CD14-positive monocyte (primary cell): ENCODE results near the gene SASH1. TPM values are rescaled to one million over a fixed set of nuclear protein-coding genes. Genes with fewer than 3 reads are reported as not detected.

ENCODE experiments used
- DNase-seq, 3 donors: peaks; one replicate each; pipeline ENCODE4 v3.0.0-alpha.2; 2011 to 2022
- H2AFZ ChIP-seq: 2 replicates; pipeline ENCODE4 v1.6.0; 2012; ENCODE audit warnings: mild to moderate bottlenecking, low read depth, low read length, inconsistent platforms; ENCODE audit not compliant: insufficient read depth, poor library complexity, severe bottlenecking
- H3K27ac ChIP-seq, 2 donors: 1 replicate in 1 of 2; 2 replicates in 1 of 2; pipeline ENCODE4 v1.5.1; 2012 to 2013; ENCODE audit warnings: low read length in 2 of 2, control low read depth in 1 of 2, inconsistent platforms in 1 of 2, low read depth in 1 of 2, mild to moderate bottlenecking in 1 of 2
- H3K27me3 ChIP-seq, 2 donors: one replicate each; pipeline versions ENCODE4 v1.6.0 to v1.6.1; 2011 to 2013; ENCODE audit warnings: low read length in 2 of 2; ENCODE audit not compliant: control insufficient read depth in 2 of 2, insufficient read depth in 2 of 2
- H3K36me3 ChIP-seq, 2 donors: replicated peaks in 1 of 2; 1 replicate in 1 of 2; 2 replicates in 1 of 2; pipeline versions ENCODE4 v1.5.1 to v1.6.1; 2012 to 2013; ENCODE audit warnings: low read length in 2 of 2, control low read depth in 1 of 2, inconsistent platforms in 1 of 2, mild to moderate bottlenecking in 1 of 2; ENCODE audit not compliant: insufficient read depth in 2 of 2, control insufficient read depth in 1 of 2
- H3K4me1 ChIP-seq, 2 donors: 1 replicate in 1 of 2; 2 replicates in 1 of 2; pipeline versions ENCODE4 v1.5.1 to v1.6.1; 2012 to 2013; ENCODE audit warnings: low read length in 2 of 2, control low read depth in 1 of 2, inconsistent platforms in 1 of 2, mild to moderate bottlenecking in 1 of 2, moderate library complexity in 1 of 2; ENCODE audit not compliant: insufficient read depth in 2 of 2, control insufficient read depth in 1 of 2
- H3K4me2 ChIP-seq: replicated peaks from 2 replicates; pipeline ENCODE3; 2012; ENCODE audit warnings: low read length, moderate library complexity, mild to moderate bottlenecking; ENCODE audit not compliant: poor library complexity, severe bottlenecking; ENCODE audit errors: extremely low read depth
- H3K4me3 ChIP-seq, 3 experiments: fragments of 200-600 bp in 1 of 3; sonication (generic) in 1 of 3; replicated peaks in 1 of 3; 1 replicate in 2 of 3; 2 replicates in 1 of 3; pipeline ENCODE4 v1.5.1; 2011 to 2013; ENCODE audit warnings: low read length in 3 of 3, mild to moderate bottlenecking in 3 of 3, control low read depth in 2 of 3, low read depth in 2 of 3, inconsistent platforms in 1 of 3, moderate library complexity in 1 of 3
- H3K79me2 ChIP-seq: 2 replicates; pipeline ENCODE4 v1.6.0; 2012; ENCODE audit warnings: mild to moderate bottlenecking, control low read depth, inconsistent platforms, low read length, moderate library complexity; ENCODE audit not compliant: insufficient read depth
- H3K9ac ChIP-seq: 2 replicates; pipeline ENCODE4 v1.6.0; 2017; ENCODE audit warnings: low read length, mild to moderate bottlenecking; ENCODE audit not compliant: insufficient read depth, poor library complexity, severe bottlenecking
- H3K9me3 ChIP-seq, 2 donors: replicated peaks in 1 of 2; 1 replicate in 1 of 2; 2 replicates in 1 of 2; pipeline versions ENCODE4 v1.5.1 to v1.6.1; 2012 to 2013; ENCODE audit warnings: low read length in 2 of 2, control low read depth in 1 of 2; ENCODE audit not compliant: control insufficient read depth in 1 of 2, insufficient read depth in 1 of 2
- H4K20me1 ChIP-seq: 2 replicates; pipeline ENCODE4 v1.6.0; 2012; ENCODE audit warnings: mild to moderate bottlenecking, low read length, control low read depth, moderate library complexity; ENCODE audit not compliant: insufficient read depth
- H3K27ac Mint-ChIP-seq, 7 donors: one replicate each; pipeline ENCODE4 v1.8.0; 2020; ENCODE audit warnings: mild to moderate bottlenecking in 7 of 7, mixed read lengths in 7 of 7, moderate library complexity in 6 of 7, inconsistent platforms in 2 of 7
- H3K27me3 Mint-ChIP-seq, 3 donors: one replicate each; pipeline ENCODE4 v1.8.0; 2021 to 2022; ENCODE audit warnings: low read depth in 3 of 3, mild to moderate bottlenecking in 3 of 3, mixed read lengths in 3 of 3, moderate library complexity in 3 of 3, inconsistent platforms in 1 of 3
- H3K36me3 Mint-ChIP-seq, 2 donors: one replicate each; pipeline ENCODE4 v1.8.0; 2020; ENCODE audit warnings: mixed read lengths in 2 of 2, inconsistent platforms in 1 of 2, mild to moderate bottlenecking in 1 of 2
- H3K4me1 Mint-ChIP-seq: one replicate; pipeline ENCODE4 v1.8.0; 2020; ENCODE audit warnings: mild to moderate bottlenecking, mixed read lengths
- H3K4me3 Mint-ChIP-seq, 2 donors: one replicate each; pipeline ENCODE4 v1.8.0; 2020; ENCODE audit warnings: mild to moderate bottlenecking in 2 of 2, mixed read lengths in 2 of 2, moderate library complexity in 1 of 2
- H3K9me3 Mint-ChIP-seq, 7 donors: one replicate each; pipeline ENCODE4 v1.8.0; 2020 to 2022; ENCODE audit warnings: mixed read lengths in 7 of 7, mild to moderate bottlenecking in 6 of 7, moderate library complexity in 6 of 7, inconsistent platforms in 2 of 7
- CTCF ChIP-seq: fragments of 200-600 bp; IDR thresholded peaks from one replicate; pipeline ENCODE4 v1.8.0; 2022; ENCODE audit warnings: antibody characterized with exemption, mild to moderate bottlenecking
- WGBS: methylation state at CpG from one replicate; pipeline ENCODE4 v1.1.5; 2013; ENCODE audit warnings: missing lambda C conversion rate; ENCODE audit not compliant: insufficient coverage; 5-methylcytosine and 5-hydroxymethylcytosine counted together
- intact Hi-C, 2 donors: fragments of 100-400 bp; cut with micrococcal nuclease; formaldehyde crosslinking; loops; one replicate each; pipeline versions ENCODE4 v1.15.0 to v1.15.1; 2023
- polyA plus RNA-seq, 3 donors: library from polyadenylated mRNA; depleted of rRNA in 1 of 3; unstranded in 2 of 3; stranded (reverse) in 1 of 3; fragments of 300-500 nt in 2 of 3; fragments of >200 nt in 1 of 3; fragmentation: Illumina TruSeq in 2 of 3; gene quantifications; 1 replicate in 2 of 3; 2 replicates in 1 of 3; pipeline ENCODE4 v1.2.3, GENCODE V29; 2012 to 2021

The SASH1 gene
- polyA plus RNA-seq, 3 donors, result 0.90 to 5.1 (median 4.7) TPM

GRCh38 chr6:148578489-148578814 is 235.8 kb downstream of the SASH1 start:
- Histone ChIP-seq H3K36me3 (no peaks in the 10 kb centered on the region), H3K27me3 (peaks cover 0 to 3% of the 10 kb centered on the region in 2 donors), H3K9ac (no peak overlapping the region), H4K20me1 (no peaks in the 10 kb centered on the region), H3K27ac (no peak overlapping the region), H3K4me3 (no peak overlapping the region), H2AFZ (no peak overlapping the region), H3K4me1 (no peaks in the 10 kb centered on the region), H3K79me2 (no peaks in the 10 kb centered on the region), H3K9me3 (no peaks in the 10 kb centered on the region), H3K4me2 (no peak overlapping the region)
- WGBS, result 94% methylated on average over 4 of the region's 5 CpGs
- peaks cover 8 to 17% (median 8%) of the 10 kb centered on the region in 3 donors for H3K27me3 Mint-ChIP-seq
- H3K4me1 Mint-ChIP-seq, result peaks cover 7% of the 10 kb centered on the region
- H3K36me3 Mint-ChIP-seq, result no peaks in the 10 kb centered on the region
- no peak overlapping the region for H3K27ac Mint-ChIP-seq
- H3K9me3 Mint-ChIP-seq, result peaks cover 0 to 7% (median 0%) of the 10 kb centered on the region in 7 donors
- DNase-seq, result no peak
- intact Hi-C loops, result loop anchor here (1.0 to 5.0 kb wide), 2 partner anchors 369 to 370 kb away; no protein-coding TSS in a partner anchor
- peak; percentile 30 for TF ChIP-seq CTCF
- H3K4me3 Mint-ChIP-seq, result no peak overlapping the region

DNA sequence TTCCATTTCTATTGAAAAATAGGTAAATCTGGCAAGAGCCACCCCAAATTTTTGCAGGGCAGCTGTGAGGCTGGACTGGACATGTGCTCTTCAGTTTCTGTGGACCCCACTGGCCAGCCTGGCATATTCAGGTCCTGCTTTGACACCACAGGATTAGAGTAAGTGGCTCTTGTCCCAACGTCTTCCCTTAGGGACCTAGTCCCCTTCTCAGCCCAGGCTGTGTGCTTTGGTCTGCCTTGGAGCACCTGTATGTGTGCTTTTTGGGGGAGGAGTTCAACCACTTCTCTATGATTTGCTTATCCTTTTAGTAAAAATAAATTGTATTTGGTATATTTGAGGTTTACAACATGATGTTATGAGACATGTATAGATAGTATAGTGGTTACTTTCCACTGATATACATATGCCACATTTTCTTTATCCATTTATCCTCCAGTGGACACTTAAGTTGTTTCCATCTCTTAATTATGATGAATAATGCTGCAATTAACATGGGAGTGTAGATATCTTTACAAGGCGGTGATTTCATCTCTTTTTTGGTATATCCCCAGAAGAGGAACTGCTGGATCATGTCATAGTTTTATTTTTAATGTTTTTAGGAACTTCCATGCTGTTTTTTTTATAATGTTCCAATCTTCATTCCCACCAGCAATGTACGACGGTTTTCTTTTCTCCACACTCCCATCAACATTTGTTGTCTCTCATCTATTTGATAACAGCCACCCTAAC is 236.4 kb downstream of the SASH1 start:
- Histone ChIP-seq H4K20me1 (no peaks in the 10 kb centered on the region), H3K4me2 (no peak overlapping the region), H3K4me1 (no peaks in the 10 kb centered on the region), H3K27ac (no peak overlapping the region), H2AFZ (no peak overlapping the region), H3K9ac (no peak overlapping the region), H3K79me2 (no peaks in the 10 kb centered on the region), H3K27me3 (peaks cover 0 to 3% of the 10 kb centered on the region in 2 donors), H3K4me3 (no peak overlapping the region), H3K36me3 (no peaks in the 10 kb centered on the region), H3K9me3 (no peaks in the 10 kb centered on the region)
- intact Hi-C loops, result loop anchor here (1.0 to 5.0 kb wide), 2 partner anchors 368 to 369 kb away; no protein-coding TSS in a partner anchor
- H3K27ac Mint-ChIP-seq, result no peak overlapping the region
- TF ChIP-seq CTCF, result no peak
- no peaks in the 10 kb centered on the region for H3K36me3 Mint-ChIP-seq
- peaks cover 0 to 10% (median 0%) of the 10 kb centered on the region in 7 donors for H3K9me3 Mint-ChIP-seq
- H3K27me3 Mint-ChIP-seq, result peaks cover 8 to 17% (median 11%) of the 10 kb centered on the region in 3 donors
- peaks cover 7% of the 10 kb centered on the region for H3K4me1 Mint-ChIP-seq
- H3K4me3 Mint-ChIP-seq, result no peak overlapping the region
- DNase-seq, result no peak
- no CpG with 5 or more reads among the region's 4 CpGs for WGBS
